ENCODE data around the gene HSPB1.
A peak's percentile ranks its signal among the peaks of the same experiment; 100 is the strongest.

Gene HSPB1

GRCh38 chr7:76267107-76267893 is 35.2 kb upstream of the HSPB1 start:
- Histone ChIP-seq H3K9me3 (ENCODE audit: insufficient read depth, low read depth, low read length) (no peaks in the 10 kb centered on the region), H3K36me3 (ENCODE audit: insufficient read depth, low read length) (no peaks in the 10 kb centered on the region), H3K79me2 (ENCODE audit: insufficient read depth, low read length) (no peaks in the 10 kb centered on the region), H3F3A (ENCODE audit: low read depth) (no peaks in the 10 kb centered on the region), H3K4me3 (ENCODE audit: low read length, poor library complexity, severe bottlenecking) (no peak overlapping the region), H3K27me3 (ENCODE audit: insufficient read depth, low read length, poor library complexity, severe bottlenecking) (no peaks in the 10 kb centered on the region), H3K9ac (ENCODE audit: low read depth, low read length, poor library complexity, severe bottlenecking) (no peak overlapping the region), H4K20me1 (ENCODE audit: insufficient read depth, low read length, poor library complexity, severe bottlenecking) (no peaks in the 10 kb centered on the region), H3K4me2 (ENCODE audit: low read depth, low read length, poor library complexity, severe bottlenecking) (no peak overlapping the region), H2AFZ (ENCODE audit: low read length) (no peak overlapping the region), H3K9me2 (replicated peaks; ENCODE audit: low read depth, low read length) (no peaks in the 10 kb centered on the region), H3K4me1 (ENCODE audit: insufficient read depth, low read length, poor library complexity, severe bottlenecking) (no peaks in the 10 kb centered on the region)
- no peak for TF ChIP-seq EZH2phosphoT487 (IDR thresholded peaks at IDR 0.05; ENCODE audit: borderline replicate concordance)
- no peak for TF ChIP-seq CTCF (conservative IDR thresholded peaks at IDR 0.05; ENCODE audit: low read length)

GRCh38 chr7:76267894-76268183 is 34.6 kb upstream of the HSPB1 start:
- Histone ChIP-seq H3K4me2 (ENCODE audit: low read depth, low read length, poor library complexity, severe bottlenecking) (no peak overlapping the region), H3K36me3 (ENCODE audit: insufficient read depth, low read length) (no peaks in the 10 kb centered on the region), H3F3A (ENCODE audit: low read depth) (no peaks in the 10 kb centered on the region), H3K9ac (ENCODE audit: low read depth, low read length, poor library complexity, severe bottlenecking) (no peak overlapping the region), H3K4me3 (ENCODE audit: low read length, poor library complexity, severe bottlenecking) (no peak overlapping the region), H4K20me1 (ENCODE audit: insufficient read depth, low read length, poor library complexity, severe bottlenecking) (no peaks in the 10 kb centered on the region), H3K4me1 (ENCODE audit: insufficient read depth, low read length, poor library complexity, severe bottlenecking) (no peaks in the 10 kb centered on the region), H3K27me3 (ENCODE audit: insufficient read depth, low read length, poor library complexity, severe bottlenecking) (no peaks in the 10 kb centered on the region), H3K79me2 (ENCODE audit: insufficient read depth, low read length) (no peaks in the 10 kb centered on the region), H3K9me3 (ENCODE audit: insufficient read depth, low read depth, low read length) (no peaks in the 10 kb centered on the region), H3K9me2 (replicated peaks; ENCODE audit: low read depth, low read length) (no peaks in the 10 kb centered on the region), H2AFZ (ENCODE audit: low read length) (peak overlapping the region; percentile 70)
- TF ChIP-seq CTCF (conservative IDR thresholded peaks at IDR 0.05; ENCODE audit: low read length), result no peak
- no peak for TF ChIP-seq EZH2phosphoT487 (IDR thresholded peaks at IDR 0.05; ENCODE audit: borderline replicate concordance)

- no peaks in the 10 kb centered on the region for H3F3A ChIP-seq (ENCODE audit: low read depth)
- H3K4me3 ChIP-seq (ENCODE audit: low read length, poor library complexity, severe bottlenecking), result peak overlapping the region; percentile 62
- no peaks in the 10 kb centered on the region for H3K9me2 ChIP-seq (replicated peaks; ENCODE audit: low read depth, low read length)
- no peak for TF ChIP-seq EZH2phosphoT487 (IDR thresholded peaks at IDR 0.05; ENCODE audit: borderline replicate concordance)
- no peak for TF ChIP-seq CTCF (conservative IDR thresholded peaks at IDR 0.05; ENCODE audit: low read length)
- peak overlapping the region; percentile 88 for H2AFZ ChIP-seq (ENCODE audit: low read length)
- H3K79me2 ChIP-seq (ENCODE audit: insufficient read depth, low read length), result no peaks in the 10 kb centered on the region
- no peaks in the 10 kb centered on the region for H3K36me3 ChIP-seq (ENCODE audit: insufficient read depth, low read length)
- no peaks in the 10 kb centered on the region for H3K9me3 ChIP-seq (ENCODE audit: insufficient read depth, low read depth, low read length)
- no peak overlapping the region for H3K9ac ChIP-seq (ENCODE audit: low read depth, low read length, poor library complexity, severe bottlenecking)
- H3K4me2 ChIP-seq (ENCODE audit: low read depth, low read length, poor library complexity, severe bottlenecking), result peak overlapping the region; percentile 51
- H3K27me3 ChIP-seq (ENCODE audit: insufficient read depth, low read length, poor library complexity, severe bottlenecking), result no peaks in the 10 kb centered on the region
- H3K4me1 ChIP-seq (ENCODE audit: insufficient read depth, low read length, poor library complexity, severe bottlenecking), result peaks cover 4% of the 10 kb centered on the region
- no peaks in the 10 kb centered on the region for H4K20me1 ChIP-seq (ENCODE audit: insufficient read depth, low read length, poor library complexity, severe bottlenecking)
Observed at GRCh38 chr7:76268376-76268775, 34.1 kb upstream of the HSPB1 start.

All from Loucy (cell line).